SK-N-SH treated with all-trans-retinoic acid at 6 μM for 48 hours (cell line): Measurements from ENCODE around the gene UBXN4.

Source experiments
- ATAC-seq: fragments of 200-7000 bp; cut with Tn5 transposase; 3 replicates; pipeline ENCODE4 v1.9.1; 2020; ENCODE audit warnings: mild to moderate bottlenecking, moderate library complexity
- ARNTL ChIP-seq: fragments of 450-650 bp; formaldehyde crosslinking; IDR thresholded peaks from 2 replicates; pipeline ENCODE4 v1.5.0; 2020; ENCODE audit warnings: low read depth, mild to moderate bottlenecking, moderate library complexity, borderline replicate concordance
- BACH2 ChIP-seq: fragments of 250-450 bp; sonication (Bioruptor Pico); IDR thresholded peaks from 2 replicates; pipeline ENCODE4 v1.9.0; 2021; ENCODE audit warnings: mild to moderate bottlenecking, borderline replicate concordance
- CREB5 ChIP-seq: fragments of 250-450 bp; sonication (Bioruptor Pico); IDR thresholded peaks from 2 replicates; pipeline ENCODE4 v1.5.1; 2020; ENCODE audit warnings: low read depth, mild to moderate bottlenecking, moderate library complexity
- ESRRG ChIP-seq: fragments of 250-450 bp; sonication (Bioruptor Pico); IDR thresholded peaks from 2 replicates; pipeline ENCODE4 v1.6.1; 2021; ENCODE audit warnings: mild to moderate bottlenecking
- ISL1 ChIP-seq: fragments of 250-450 bp; sonication (Bioruptor Pico); IDR thresholded peaks from 2 replicates; pipeline ENCODE4 v2.1.2; 2022; ENCODE audit warnings: mild to moderate bottlenecking, moderate library complexity
- OSR1 ChIP-seq: fragments of 250-450 bp; sonication (Bioruptor Pico); IDR thresholded peaks from 2 replicates; pipeline ENCODE4 v1.8.0; 2022; ENCODE audit warnings: moderate library complexity, mild to moderate bottlenecking, inconsistent platforms
- PATZ1 ChIP-seq: fragments of 250-450 bp; sonication (Bioruptor Pico); IDR thresholded peaks from 2 replicates; pipeline ENCODE4 v1.8.0; 2020; ENCODE audit warnings: mild to moderate bottlenecking, moderate library complexity, borderline replicate concordance
- SNAI2 ChIP-seq: fragments of 250-450 bp; sonication (Bioruptor Pico); IDR thresholded peaks from 2 replicates; pipeline ENCODE4 v1.5.0; 2020; ENCODE audit warnings: mild to moderate bottlenecking, moderate library complexity
- TCF4 ChIP-seq: fragments of 250-450 bp; sonication (Bioruptor Pico); IDR thresholded peaks from 2 replicates; pipeline ENCODE4 v1.8.0; 2021; ENCODE audit warnings: mild to moderate bottlenecking, moderate library complexity, borderline replicate concordance
- TOX ChIP-seq: fragments of 250-450 bp; sonication (Bioruptor Pico); IDR thresholded peaks from 2 replicates; pipeline ENCODE4 v1.8.0; 2021; ENCODE audit warnings: mild to moderate bottlenecking, moderate library complexity, borderline replicate concordance
- ZNF565 ChIP-seq: fragments of 450-650 bp; formaldehyde crosslinking; conservative IDR thresholded peaks from 2 replicates; pipeline ENCODE4 v1.5.0; 2020; ENCODE audit warnings: low read depth, mild to moderate bottlenecking, moderate library complexity
- ZNF70 ChIP-seq: fragments of 450-650 bp; formaldehyde crosslinking; IDR thresholded peaks from 2 replicates; pipeline ENCODE4 v1.5.0; 2020; ENCODE audit warnings: mild to moderate bottlenecking, moderate library complexity

UBXN4 gene

GRCh38 chr2:135831180-135831812 is 89.6 kb downstream of the UBXN4 start (continued):
- TF ChIP-seq CREB5 (CRISPR knock-in tag) (no peak), ZNF70 (CRISPR knock-in tag) (no peak), PATZ1 (CRISPR knock-in tag) (no peak)

- no peak for TF ChIP-seq TCF4 (CRISPR knock-in tag)
- no peak for TF ChIP-seq CREB5 (CRISPR knock-in tag)
- no peak for TF ChIP-seq BACH2
- no peak for TF ChIP-seq TOX
- TF ChIP-seq ARNTL = no peak
- TF ChIP-seq ESRRG (CRISPR knock-in tag) = no peak
- TF ChIP-seq ZNF565 (CRISPR knock-in tag) = no peak
- TF ChIP-seq SNAI2 (CRISPR knock-in tag) = no peak
- TF ChIP-seq OSR1 (CRISPR knock-in tag) = no peak
- no peak for TF ChIP-seq ISL1 (CRISPR knock-in tag)
- no peak for ATAC-seq
These were observed 91.2 kb downstream of the UBXN4 start for GRCh38 chr2:135832891-135833290.
